ENCODE measurements around the gene EHBP1L1. TPM values are rescaled to one million over a fixed set of nuclear protein-coding genes. Genes with fewer than 3 reads are reported as not detected.

EHBP1L1 gene
- total RNA-seq, 4 donors from 2014 or later = 46.5 to 101 (median 87.4) TPM

GRCh38 chr11:65629579-65629978 lies 53.7 kb downstream of the EHBP1L1 start:
- Histone ChIP-seq H3K4me3 (no peak overlapping the region), H3K36me3 (peaks cover 48 to 100% (median 57%) of the 10 kb centered on the region in 3 donors), H3K27ac (no peak overlapping the region), H3K4me1 (peaks cover 0 to 7% (median 0%) of the 10 kb centered on the region in 3 donors), H3K27me3 (no peaks in the 10 kb centered on the region), H3K9me3 (no peaks in the 10 kb centered on the region)
- TF ChIP-seq POLR2A (IDR thresholded peaks at IDR 0.05) (no peak), CTCF (IDR thresholded peaks at IDR 0.05) (no peak)
- intact Hi-C loops (cut with DNase I) = no loop called here
- no peak for DNase-seq
- 87% methylated on average over 8 of the region's 14 CpGs; no CpG with 5 or more reads in 1 of the 2 donors for WGBS, 2 donors

GRCh38 chr11:65630215-65630614 lies 54.4 kb downstream of the EHBP1L1 start:
- no peak overlapping the region for H3K4me3 ChIP-seq
- intact Hi-C loops (cut with DNase I) = no loop called here
- TF ChIP-seq POLR2A (IDR thresholded peaks at IDR 0.05) (no peak), CTCF (IDR thresholded peaks at IDR 0.05) (no peak)
- H3K4me1 ChIP-seq = peaks cover 0 to 10% (median 0%) of the 10 kb centered on the region in 3 donors
- peaks cover 52 to 100% (median 64%) of the 10 kb centered on the region in 3 donors for H3K36me3 ChIP-seq
- H3K9me3 ChIP-seq = no peaks in the 10 kb centered on the region
- no peaks in the 10 kb centered on the region for H3K27me3 ChIP-seq
- WGBS, 2 donors = 69 to 90% methylated on average over 3 to 7 of the region's 11 CpGs
- H3K27ac ChIP-seq = no peak overlapping the region
- no peak for DNase-seq

DNA sequence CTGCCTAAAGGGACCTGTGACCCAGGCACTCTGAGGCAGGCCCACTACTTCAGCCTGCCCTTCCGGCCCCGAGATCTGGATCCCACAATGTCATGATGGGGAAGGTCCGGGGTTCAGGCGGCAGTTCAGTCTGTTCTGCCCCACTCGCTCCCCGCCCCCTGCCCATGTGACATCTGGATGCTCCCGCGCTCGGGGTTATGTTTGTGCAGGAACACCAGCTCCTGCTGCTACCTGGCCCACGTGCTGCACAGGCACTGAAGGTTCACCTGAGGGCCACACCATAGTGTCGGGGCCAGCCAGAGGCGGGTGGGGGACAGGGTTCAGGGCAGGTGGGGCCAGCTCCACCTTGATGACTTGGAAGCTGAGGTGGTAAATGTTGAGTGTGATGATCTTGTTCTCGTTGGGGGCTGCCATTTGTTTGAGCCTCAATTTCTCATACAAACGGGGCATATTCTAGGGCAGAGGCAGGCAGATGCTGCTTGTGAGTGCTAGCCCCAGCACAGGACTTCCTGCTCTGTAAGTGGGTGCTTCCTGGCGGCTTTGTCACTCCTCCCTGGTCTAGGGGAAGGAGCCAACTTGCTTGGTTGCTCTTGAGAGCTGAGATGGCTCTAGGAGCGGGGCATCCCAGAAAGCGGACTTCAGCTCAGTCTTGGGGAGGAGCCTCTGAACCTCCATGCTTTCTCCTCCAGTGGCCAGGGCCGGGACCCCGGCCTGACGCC lies 57.7 kb downstream of the EHBP1L1 start:
- peaks cover 50 to 88% (median 62%) of the 10 kb centered on the region in 3 donors for H3K36me3 ChIP-seq
- peaks cover 7 to 34% (median 8%) of the 10 kb centered on the region in 3 donors for H3K4me1 ChIP-seq
- no peak overlapping the region for H3K27ac ChIP-seq
- no peak for DNase-seq
- no peaks in the 10 kb centered on the region for H3K27me3 ChIP-seq
- TF ChIP-seq CTCF (IDR thresholded peaks at IDR 0.05) = no peak
- H3K9me3 ChIP-seq = no peaks in the 10 kb centered on the region
- 67 to 87% methylated on average over 4 to 15 of the region's 20 CpGs for WGBS, 2 donors
- intact Hi-C loops (cut with DNase I) = no loop called here
- H3K4me3 ChIP-seq = no peak overlapping the region

GRCh38 chr11:65634109-65634436 lies 58.2 kb downstream of the EHBP1L1 start:
- intact Hi-C loops (cut with DNase I) = no loop called here
- H3K27ac ChIP-seq = no peak overlapping the region
- H3K9me3 ChIP-seq = no peaks in the 10 kb centered on the region
- DNase-seq = no peak
- peaks cover 12 to 39% (median 13%) of the 10 kb centered on the region in 3 donors for H3K4me1 ChIP-seq
- H3K4me3 ChIP-seq = no peak overlapping the region
- no peaks in the 10 kb centered on the region for H3K27me3 ChIP-seq
- no peak for TF ChIP-seq CTCF (IDR thresholded peaks at IDR 0.05)
- no peak for TF ChIP-seq POLR2A (IDR thresholded peaks at IDR 0.05)
- peaks cover 45 to 83% (median 57%) of the 10 kb centered on the region in 3 donors for H3K36me3 ChIP-seq
- 89 to 91% methylated on average over 7 to 8 of the region's 14 CpGs for WGBS, 2 donors

DNA sequence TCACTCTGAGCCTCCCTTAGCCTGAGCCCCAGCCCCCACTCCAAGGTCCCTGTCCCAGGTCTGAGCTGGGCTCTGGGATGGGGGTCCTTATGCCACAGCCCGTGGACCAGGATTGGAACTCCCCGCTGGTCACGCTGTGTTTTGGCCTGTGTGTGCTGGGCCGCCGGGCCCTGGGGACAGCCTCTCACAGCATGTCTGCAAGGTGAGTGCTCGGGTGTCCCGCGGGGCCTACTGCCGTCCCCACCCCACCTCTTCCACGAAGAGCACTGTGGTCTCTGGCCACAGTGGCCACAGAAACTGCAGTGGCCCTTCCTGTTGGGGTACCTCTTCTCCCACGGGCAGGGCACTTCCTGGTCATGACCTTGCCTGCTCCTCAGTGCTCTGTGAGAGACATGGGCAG lies 58.6 kb downstream of the EHBP1L1 start:
- Histone ChIP-seq H3K27me3 (no peaks in the 10 kb centered on the region), H3K4me3 (no peak overlapping the region), H3K27ac (no peak overlapping the region), H3K36me3 (peaks cover 41 to 79% (median 53%) of the 10 kb centered on the region in 3 donors), H3K4me1 (peaks cover 16 to 43% (median 17%) of the 10 kb centered on the region in 3 donors), H3K9me3 (no peaks in the 10 kb centered on the region)
- TF ChIP-seq POLR2A (IDR thresholded peaks at IDR 0.05) (no peak), CTCF (IDR thresholded peaks at IDR 0.05) (no peak)
- no peak for DNase-seq
- intact Hi-C loops (cut with DNase I) = no loop called here
- 85% methylated on average over 4 of the region's 11 CpGs; no CpG with 5 or more reads in 1 of the 2 donors for WGBS, 2 donors
